Lung (tissue), 12 donors: ENCODE measurements around the gene PYCARD. TPM values are rescaled to one million over a fixed set of nuclear protein-coding genes. Genes with fewer than 3 reads are reported as not detected.

Source experiments
- ATAC-seq: fragments of 200-7000 bp; cut with Tn5 transposase; one replicate; pipeline ENCODE4 v1.9.1; 2020; ENCODE audit warnings: moderate number of reproducible peaks; ENCODE audit not compliant: insufficient read depth, low FRiP score
- DNase-seq, 3 donors: peaks; one replicate each; pipeline ENCODE4 v3.0.0-alpha.2; 2013 to 2017
- H3K27ac ChIP-seq, 2 donors: one replicate each; pipeline ENCODE4 v1.5.1; 2013; ENCODE audit warnings: mild to moderate bottlenecking in 2 of 2, moderate library complexity in 2 of 2, control low read depth in 1 of 2, inconsistent platforms in 1 of 2, low read depth in 1 of 2, low read length in 1 of 2
- H3K27me3 ChIP-seq, 3 donors: one replicate each; pipeline ENCODE4 v1.5.1; 2013; ENCODE audit warnings: low read length in 2 of 3; ENCODE audit not compliant: control insufficient read depth in 3 of 3, insufficient read depth in 3 of 3
- H3K36me3 ChIP-seq, 4 donors: one replicate each; pipeline ENCODE4 v1.5.1; 2013; ENCODE audit warnings: low read length in 4 of 4, mild to moderate bottlenecking in 1 of 4, moderate library complexity in 1 of 4; ENCODE audit not compliant: control insufficient read depth in 4 of 4, insufficient read depth in 4 of 4
- H3K4me1 ChIP-seq, 5 donors: one replicate each; pipeline ENCODE4 v1.5.1; 2013; ENCODE audit warnings: low read length in 5 of 5, mild to moderate bottlenecking in 2 of 5, moderate library complexity in 1 of 5; ENCODE audit not compliant: control insufficient read depth in 5 of 5, insufficient read depth in 5 of 5
- H3K4me3 ChIP-seq: one replicate; pipeline ENCODE4 v1.5.1; 2013; ENCODE audit warnings: mild to moderate bottlenecking, control low read depth, moderate library complexity
- H3K9ac ChIP-seq, 2 donors: one replicate each; pipeline ENCODE4 v1.5.1; 2013; ENCODE audit warnings: low read length in 2 of 2, control low read depth in 1 of 2; ENCODE audit not compliant: insufficient read depth in 1 of 2
- H3K9me3 ChIP-seq, 4 donors: one replicate each; pipeline ENCODE4 v1.5.1; 2013; ENCODE audit warnings: low read length in 3 of 4, mild to moderate bottlenecking in 1 of 4, moderate library complexity in 1 of 4; ENCODE audit not compliant: control insufficient read depth in 4 of 4, insufficient read depth in 3 of 4
- CTCF ChIP-seq: IDR thresholded peaks from 2 replicates; pipeline ENCODE4 v1.5.1; 2012; ENCODE audit warnings: mild to moderate bottlenecking; ENCODE audit errors: control extremely low read depth, extremely low read depth
- WGBS, 2 donors: extraction: QIAGEN DNeasy Blood & Tissue Kit; methylation state at CpG; one replicate each; pipeline ENCODE4 v1.1.7; 2013; 5-methylcytosine and 5-hydroxymethylcytosine counted together
- polyA plus RNA-seq, 2 donors: library from polyadenylated mRNA; stranded (reverse); fragments of 200-250 nt; gene quantifications; one replicate each; pipeline ENCODE4 v1.2.1, GENCODE V29; 2013
- total RNA-seq, 2 donors: library from RNA; depleted of rRNA in 1 of 2; stranded (reverse); fragments of >200 nt in 1 of 2; gene quantifications; one replicate each; pipeline ENCODE4 v1.2.1, GENCODE V29; 2014 to 2021
- donor health status: control.
- donor health status: control.
- donor health status: Bipolar disorder and iron deficiency.
- donor health status: healthy.
- donor health status: DM: yes; HTN: yes; CAD: no.

The PYCARD gene
- total and polyA plus RNA-seq, 4 donors, result 24.1 to 119 (median 70.1) TPM

- Histone ChIP-seq H3K9ac (no peak within 1 kb of the TSS), H3K27ac (no peak within 1 kb of the TSS), H3K27me3 (peaks cover 0 to 62% (median 47%) of the 10 kb centered on the region in 3 donors), H3K4me3 (no peak within 1 kb of the TSS), H3K36me3 (no peaks in the 10 kb centered on the region), H3K4me1 (peaks cover 2 to 19% (median 7%) of the 10 kb centered on the region in 5 donors), H3K9me3 (no peaks in the 10 kb centered on the region)
- TF ChIP-seq CTCF, result no peak
- 65 to 70% methylated on average over 24 to 25 of the region's 25 CpGs for WGBS, 2 donors
- DNase-seq (no peak), ATAC-seq (no peak)
These were observed 11.5 kb upstream of the PYCARD start, which contains the start of gene TRIM72 for GRCh38 chr16:31213877-31214707. Gene TRIM72 (plus strand): TSS chr16:31214119. CDS start chr16:31214739, 620 bp downstream.

GRCh38 chr16:31213342-31213741, 10.8 kb upstream of the PYCARD start:
- Histone ChIP-seq H3K27ac (no peak overlapping the region), H3K4me1 (peaks cover 2 to 19% (median 7%) of the 10 kb centered on the region in 5 donors), H3K36me3 (no peaks in the 10 kb centered on the region), H3K9ac (no peak overlapping the region), H3K27me3 (peaks cover 0 to 57% (median 42%) of the 10 kb centered on the region in 3 donors), H3K4me3 (no peak overlapping the region), H3K9me3 (no peaks in the 10 kb centered on the region)
- 96 to 97% methylated on average over 1 of the region's 1 CpG for WGBS, 2 donors
- no peak for DNase-seq
- ATAC-seq, result no peak
- no peak for TF ChIP-seq CTCF

GRCh38 chr16:31206776-31207175, 4.2 kb upstream of the PYCARD start:
- Histone ChIP-seq H3K27me3 (peaks cover 0 to 24% (median 3%) of the 10 kb centered on the region in 3 donors), H3K36me3 (no peaks in the 10 kb centered on the region), H3K9me3 (no peaks in the 10 kb centered on the region), H3K4me1 (peaks cover 0 to 2% (median 0%) of the 10 kb centered on the region in 5 donors), H3K27ac (no peak overlapping the region), H3K9ac (no peak overlapping the region), H3K4me3 (no peak overlapping the region)
- ATAC-seq (no peak), DNase-seq (no peak)
- no peak for TF ChIP-seq CTCF
- 41 to 58% methylated on average over 6 of the region's 6 CpGs for WGBS, 2 donors
